GM23248 (cell line): ENCODE data around the gene ANKK1. TPM values are rescaled to one million over a fixed set of nuclear protein-coding genes. Genes with fewer than 3 reads are reported as not detected.
A peak's percentile ranks its signal among the peaks of the same experiment; 100 is the strongest.

Experiments
- DNase-seq: peaks from one replicate; pipeline ENCODE4 v3.0.0-alpha.2; 2015
- H2AFZ ChIP-seq: fragments of 200-600 bp; sonication (generic); 2 replicates; pipeline ENCODE4 v1.6.1; 2016; ENCODE audit warnings: antibody characterized with exemption
- H3F3A ChIP-seq: fragments of 200-600 bp; sonication (generic); 2 replicates; pipeline ENCODE4 v1.6.1; 2016; ENCODE audit warnings: mild to moderate bottlenecking, antibody characterized with exemption, mixed run types; ENCODE audit not compliant: insufficient read depth
- H3K27ac ChIP-seq: fragments of 200-600 bp; sonication (generic); 2 replicates; pipeline ENCODE4 v1.5.1; 2016; ENCODE audit warnings: mild to moderate bottlenecking
- H3K27me3 ChIP-seq: fragments of 200-600 bp; sonication (generic); replicated peaks from 2 replicates; pipeline ENCODE4 v1.6.1; 2016; ENCODE audit warnings: mild to moderate bottlenecking; ENCODE audit not compliant: insufficient read depth
- H3K36me3 ChIP-seq: fragments of 200-600 bp; sonication (generic); 2 replicates; pipeline ENCODE4 v1.6.1; 2016; ENCODE audit warnings: low read depth, mild to moderate bottlenecking
- H3K4me1 ChIP-seq: fragments of 200-600 bp; sonication (generic); 2 replicates; pipeline ENCODE4 v1.6.1; 2016; ENCODE audit warnings: mild to moderate bottlenecking; ENCODE audit not compliant: insufficient read depth
- H3K4me2 ChIP-seq: fragments of 200-600 bp; sonication (generic); one replicate; pipeline ENCODE4 v1.6.1; 2016; ENCODE audit warnings: mild to moderate bottlenecking; ENCODE audit not compliant: unreplicated experiment
- H3K4me3 ChIP-seq: fragments of 200-600 bp; sonication (generic); 2 replicates; pipeline ENCODE4 v1.5.1; 2016; ENCODE audit warnings: mild to moderate bottlenecking
- H3K79me2 ChIP-seq: fragments of 200-600 bp; sonication (generic); 2 replicates; pipeline ENCODE4 v1.6.1; 2016; ENCODE audit warnings: mild to moderate bottlenecking; ENCODE audit not compliant: insufficient read depth
- H3K9ac ChIP-seq: fragments of 200-600 bp; sonication (generic); 2 replicates; pipeline ENCODE4 v1.6.1; 2016; ENCODE audit warnings: mild to moderate bottlenecking
- H3K9me2 ChIP-seq: fragments of 200-600 bp; sonication (generic); 2 replicates; pipeline ENCODE4 v1.6.1; 2016; ENCODE audit warnings: mixed run types, mild to moderate bottlenecking, moderate library complexity; ENCODE audit not compliant: insufficient read depth
- H3K9me3 ChIP-seq: fragments of 200-600 bp; sonication (generic); one replicate; pipeline ENCODE4 v1.6.1; 2017; ENCODE audit warnings: low read depth
- H4K20me1 ChIP-seq: fragments of 200-600 bp; sonication (generic); 2 replicates; pipeline ENCODE4 v1.6.0; 2016; ENCODE audit not compliant: insufficient read depth
- EZH2 ChIP-seq: fragments of 200-600 bp; sonication (generic); IDR thresholded peaks from 2 replicates; pipeline ENCODE4 v1.6.1; 2018; ENCODE audit warnings: antibody characterized with exemption, mild to moderate bottlenecking; ENCODE audit not compliant: insufficient read depth, poor library complexity, severe bottlenecking
- EZH2phosphoT487 ChIP-seq: fragments of 200-600 bp; sonication (generic); IDR thresholded peaks from 2 replicates; pipeline ENCODE4 v1.6.1; 2018; ENCODE audit warnings: antibody characterized with exemption, moderate library complexity, mild to moderate bottlenecking, low read depth; ENCODE audit not compliant: insufficient read depth
- WGBS, 2 experiments: methylation state at CpG; one replicate each; pipeline ENCODE4 v1.1.6; 2015 to 2017; ENCODE audit warnings: low lambda C conversion rate in 2 of 2, low coverage in 1 of 2; ENCODE audit errors: missing lambda C conversion rate in 2 of 2; 5-methylcytosine and 5-hydroxymethylcytosine counted together
- in situ Hi-C: fragments of 300-500 bp; cut with MboI; formaldehyde crosslinking; loops from 2 replicates; pipeline ENCODE4 v1.15.0; 2020
- microRNA-seq: library from miRNA; unstranded; fragments of <30 nt; microRNA quantifications from one replicate; pipeline ENCODE4, GENCODE V29; 2016; ENCODE audit warnings: borderline number of aligned reads
- polyA plus RNA-seq: library from polyadenylated mRNA; unstranded; fragments of >200 nt; fragmentation: Nextera tagmentation; extraction: Ambion mirVana; gene quantifications from 2 replicates; pipeline ENCODE4 v1.2.1, GENCODE V29; 2016
- small RNA-seq: library from RNA; depleted of rRNA; stranded (forward); fragments of <200 nt; gene quantifications from one replicate; pipeline ENCODE3, GENCODE V24; 2014; ENCODE audit warnings: low read depth, low replicate concordance
- total RNA-seq: library from RNA; depleted of rRNA; stranded (reverse); fragments of >200 nt; shearing (Covaris generic); gene quantifications from 2 replicates; pipeline ENCODE4 v1.2.3, GENCODE V29; 2014; rRNA removed

Gene ANKK1
- total and polyA plus RNA-seq, 2 experiments from 2014 or later: not detected

- Histone ChIP-seq H3K4me2 (no peak overlapping the region), H4K20me1 (no peaks in the 10 kb centered on the region), H3K4me1 (no peaks in the 10 kb centered on the region), H3K27ac (no peak overlapping the region), H2AFZ (no peak overlapping the region), H3K36me3 (no peaks in the 10 kb centered on the region), H3K79me2 (no peaks in the 10 kb centered on the region), H3K4me3 (no peak overlapping the region), H3F3A (no peaks in the 10 kb centered on the region), H3K9me3 (no peaks in the 10 kb centered on the region), H3K9ac (no peak overlapping the region), H3K27me3 (peaks cover 33% of the 10 kb centered on the region), H3K9me2 (no peaks in the 10 kb centered on the region)
- TF ChIP-seq EZH2 (no peak), EZH2phosphoT487 (no peak)
- in situ Hi-C loops: no loop called here
- WGBS, 2 experiments: 57 to 64% methylated on average over 6 of the region's 6 CpGs
- no peak for DNase-seq
These were observed 59.4 kb downstream of the ANKK1 start for GRCh38 chr11:113446938-113447337.

GRCh38 chr11:113447621-113448315 is 60.2 kb downstream of the ANKK1 start:
- DNase-seq: peak; percentile 75
- H3K27ac ChIP-seq: no peak overlapping the region
- H3K4me1 ChIP-seq: peaks cover 4% of the 10 kb centered on the region; the same call in 1 of the 2 replicates
- WGBS, 2 experiments: 37 to 40% methylated on average over 8 of the region's 8 CpGs
- no peak overlapping the region; the same call in 1 of the 2 replicates for H2AFZ ChIP-seq
- no peak overlapping the region for H3K4me3 ChIP-seq
- H3F3A ChIP-seq: no peaks in the 10 kb centered on the region
- TF ChIP-seq EZH2 (no peak), EZH2phosphoT487 (no peak)
- no peaks in the 10 kb centered on the region for H3K9me2 ChIP-seq
- no peaks in the 10 kb centered on the region for H3K79me2 ChIP-seq
- no peaks in the 10 kb centered on the region for H3K9me3 ChIP-seq
- no peak overlapping the region for H3K9ac ChIP-seq
- H3K36me3 ChIP-seq: no peaks in the 10 kb centered on the region
- H3K4me2 ChIP-seq: no peak overlapping the region
- in situ Hi-C loops: no loop called here
- H4K20me1 ChIP-seq: no peaks in the 10 kb centered on the region
- H3K27me3 ChIP-seq: peaks cover 25% of the 10 kb centered on the region

GRCh38 chr11:113448316-113448677 is 60.7 kb downstream of the ANKK1 start:
- H3K27ac ChIP-seq: no peak overlapping the region
- DNase-seq: peak; percentile 34
- TF ChIP-seq EZH2phosphoT487: no peak
- no peak for TF ChIP-seq EZH2

GRCh38 chr11:113449743-113450142 is 62.2 kb downstream of the ANKK1 start:
- H3K9me2 ChIP-seq: no peaks in the 10 kb centered on the region
- 60 to 63% methylated on average over 6 of the region's 6 CpGs for WGBS, 2 experiments
- H3F3A ChIP-seq: no peaks in the 10 kb centered on the region
- H3K27me3 ChIP-seq: peaks cover 9% of the 10 kb centered on the region; the same call in 1 of the 2 replicates
- H2AFZ ChIP-seq: no peak overlapping the region
- no peak for DNase-seq
- in situ Hi-C loops: no loop called here
- TF ChIP-seq EZH2 (no peak), EZH2phosphoT487 (no peak)
- H3K9me3 ChIP-seq: no peaks in the 10 kb centered on the region
- no peak overlapping the region for H3K9ac ChIP-seq
- no peaks in the 10 kb centered on the region for H3K79me2 ChIP-seq
- no peaks in the 10 kb centered on the region for H3K36me3 ChIP-seq
- no peak overlapping the region for H3K4me3 ChIP-seq
- H3K4me2 ChIP-seq: no peak overlapping the region
- no peaks in the 10 kb centered on the region for H4K20me1 ChIP-seq
- peaks cover 4% of the 10 kb centered on the region; the same call in 1 of the 2 replicates for H3K4me1 ChIP-seq
- no peak overlapping the region for H3K27ac ChIP-seq

More at GRCh38 chr11:113448316-113448677, 60.7 kb downstream of the ANKK1 start:
- Histone ChIP-seq H3K4me1 (peaks cover 4% of the 10 kb centered on the region; the same call in 1 of the 2 replicates), H3K9me3 (no peaks in the 10 kb centered on the region), H4K20me1 (no peaks in the 10 kb centered on the region), H3K27me3 (peaks cover 22% of the 10 kb centered on the region), H2AFZ (no peak overlapping the region; the same call in 1 of the 2 replicates), H3K4me3 (no peak overlapping the region), H3K9ac (no peak overlapping the region), H3K9me2 (no peaks in the 10 kb centered on the region), H3K4me2 (no peak overlapping the region), H3K79me2 (no peaks in the 10 kb centered on the region), H3F3A (no peaks in the 10 kb centered on the region), H3K36me3 (no peaks in the 10 kb centered on the region)
- WGBS, 2 experiments: 17 to 20% methylated on average over 5 of the region's 5 CpGs
- in situ Hi-C loops: no loop called here

Small RNAs within 50 kb of the gene (microRNA-seq; reads per million reads assigned to microRNA genes)
- gene MIR4301: not detected

Small RNAs within 50 kb of the gene (small RNA-seq; reads per million reads assigned to genes)
- not detected for gene MIR4301

Other genes with a start within 250 kb of the ANKK1 start
- gene TTC12, start 73.2 kb upstream of the ANKK1 start, total RNA-seq: 6.3 and 6.7 TPM in 2 replicates
- 4.4 and 7.7 TPM in 2 replicates for gene TTC12, start 73.2 kb upstream of the ANKK1 start, polyA plus RNA-seq
- gene DRD2, start 87.6 kb downstream of the ANKK1 start, total RNA-seq: not detected in 2 replicates
- gene DRD2, start 87.6 kb downstream of the ANKK1 start, polyA plus RNA-seq: 0.19 TPM in 1 of 2 replicates, not detected in the other